Cardiac muscle cell (in vitro differentiated cells and primary cell): ENCODE data around the gene IL17RB. TPM values are rescaled to one million over a fixed set of nuclear protein-coding genes. Genes with fewer than 3 reads are reported as not detected.
A peak's percentile ranks its signal among the peaks of the same experiment; 100 is the strongest.

ENCODE experiments used
- DNase-seq, 2 donors: peaks; one replicate each; pipeline versions ENCODE4 v3.0.0 to v3.0.0-alpha.2; 2010 to 2017; ENCODE audit warnings: low read depth in 1 of 2, low spot score in 1 of 2
- H3K27ac ChIP-seq: fragments of 200-600 bp; sonication (generic); 2 replicates; pipeline ENCODE4 v1.5.1; 2016
- H3K27me3 ChIP-seq: fragments of 200-600 bp; sonication (generic); 2 replicates; pipeline ENCODE4 v1.6.0; 2016; ENCODE audit warnings: control low read depth
- H3K36me3 ChIP-seq: fragments of 200-600 bp; sonication (generic); 2 replicates; pipeline ENCODE4 v1.5.1; 2016; ENCODE audit warnings: control low read depth
- H3K4me1 ChIP-seq: fragments of 200-600 bp; sonication (generic); 2 replicates; pipeline ENCODE4 v1.8.1; 2017; ENCODE audit warnings: low read depth, mild to moderate bottlenecking, mixed run types
- H3K4me3 ChIP-seq: fragments of 200-600 bp; sonication (generic); 2 replicates; pipeline ENCODE4 v1.5.1; 2016; ENCODE audit warnings: mild to moderate bottlenecking
- H3K9me3 ChIP-seq: fragments of 200-600 bp; sonication (generic); 2 replicates; pipeline ENCODE4 v1.5.1; 2017; ENCODE audit warnings: low read depth, mild to moderate bottlenecking, control low read depth
- polyA plus RNA-seq: library from polyadenylated mRNA; unstranded; fragments of >200 nt; fragmentation: Nextera tagmentation; extraction: Ambion mirVana; gene quantifications from 2 replicates; pipeline ENCODE4 v1.2.1, GENCODE V29; 2016
- total RNA-seq: library from RNA; depleted of rRNA; stranded (reverse); fragments of >200 nt; gene quantifications from 2 replicates; pipeline ENCODE4 v1.2.3, GENCODE V29; 2016
- TF ChIP-seq, protein P1 (sequence below): IDR thresholded peaks from 2 replicates; pipeline ENCODE4 v1.5.1; 2012; ENCODE audit warnings: low read depth, mild to moderate bottlenecking, low read length

IL17RB gene
- total and polyA plus RNA-seq, 2 experiments from 2014 or later = 11.5 to 13.1 TPM

- no peaks in the 10 kb centered on the region for H3K27me3 ChIP-seq
- no peaks in the 10 kb centered on the region for H3K9me3 ChIP-seq
- H3K4me1 ChIP-seq = peaks cover 16% of the 10 kb centered on the region
- no peak overlapping the region for H3K27ac ChIP-seq
- TF ChIP-seq, protein P1, sequence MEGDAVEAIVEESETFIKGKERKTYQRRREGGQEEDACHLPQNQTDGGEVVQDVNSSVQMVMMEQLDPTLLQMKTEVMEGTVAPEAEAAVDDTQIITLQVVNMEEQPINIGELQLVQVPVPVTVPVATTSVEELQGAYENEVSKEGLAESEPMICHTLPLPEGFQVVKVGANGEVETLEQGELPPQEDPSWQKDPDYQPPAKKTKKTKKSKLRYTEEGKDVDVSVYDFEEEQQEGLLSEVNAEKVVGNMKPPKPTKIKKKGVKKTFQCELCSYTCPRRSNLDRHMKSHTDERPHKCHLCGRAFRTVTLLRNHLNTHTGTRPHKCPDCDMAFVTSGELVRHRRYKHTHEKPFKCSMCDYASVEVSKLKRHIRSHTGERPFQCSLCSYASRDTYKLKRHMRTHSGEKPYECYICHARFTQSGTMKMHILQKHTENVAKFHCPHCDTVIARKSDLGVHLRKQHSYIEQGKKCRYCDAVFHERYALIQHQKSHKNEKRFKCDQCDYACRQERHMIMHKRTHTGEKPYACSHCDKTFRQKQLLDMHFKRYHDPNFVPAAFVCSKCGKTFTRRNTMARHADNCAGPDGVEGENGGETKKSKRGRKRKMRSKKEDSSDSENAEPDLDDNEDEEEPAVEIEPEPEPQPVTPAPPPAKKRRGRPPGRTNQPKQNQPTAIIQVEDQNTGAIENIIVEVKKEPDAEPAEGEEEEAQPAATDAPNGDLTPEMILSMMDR = no peak
- DNase-seq = no peak
- H3K36me3 ChIP-seq = peaks cover 14% of the 10 kb centered on the region
- H3K4me3 ChIP-seq = no peak overlapping the region
Observed at GRCh38 chr3:53802256-53802880, 44.0 kb upstream of the IL17RB start.

- TF ChIP-seq, protein P1 = no peak
- H3K36me3 ChIP-seq = peaks cover 14% of the 10 kb centered on the region
- no peak overlapping the region for H3K4me3 ChIP-seq
- H3K27ac ChIP-seq = no peak overlapping the region
- no peak for DNase-seq
- no peaks in the 10 kb centered on the region for H3K27me3 ChIP-seq
- H3K4me1 ChIP-seq = peaks cover 22% of the 10 kb centered on the region
- H3K9me3 ChIP-seq = no peaks in the 10 kb centered on the region
Observed at GRCh38 chr3:53803124-53803815, 43.1 kb upstream of the IL17RB start.

GRCh38 chr3:53803816-53804695 is 42.3 kb upstream of the IL17RB start:
- no peak overlapping the region for H3K4me3 ChIP-seq
- H3K9me3 ChIP-seq = no peaks in the 10 kb centered on the region
- H3K27me3 ChIP-seq = no peaks in the 10 kb centered on the region
- peaks cover 22% of the 10 kb centered on the region for H3K4me1 ChIP-seq
- H3K36me3 ChIP-seq = peaks cover 19% of the 10 kb centered on the region
- DNase-seq = no peak
- H3K27ac ChIP-seq = no peak overlapping the region
- TF ChIP-seq, protein P1 = no peak

DNA sequence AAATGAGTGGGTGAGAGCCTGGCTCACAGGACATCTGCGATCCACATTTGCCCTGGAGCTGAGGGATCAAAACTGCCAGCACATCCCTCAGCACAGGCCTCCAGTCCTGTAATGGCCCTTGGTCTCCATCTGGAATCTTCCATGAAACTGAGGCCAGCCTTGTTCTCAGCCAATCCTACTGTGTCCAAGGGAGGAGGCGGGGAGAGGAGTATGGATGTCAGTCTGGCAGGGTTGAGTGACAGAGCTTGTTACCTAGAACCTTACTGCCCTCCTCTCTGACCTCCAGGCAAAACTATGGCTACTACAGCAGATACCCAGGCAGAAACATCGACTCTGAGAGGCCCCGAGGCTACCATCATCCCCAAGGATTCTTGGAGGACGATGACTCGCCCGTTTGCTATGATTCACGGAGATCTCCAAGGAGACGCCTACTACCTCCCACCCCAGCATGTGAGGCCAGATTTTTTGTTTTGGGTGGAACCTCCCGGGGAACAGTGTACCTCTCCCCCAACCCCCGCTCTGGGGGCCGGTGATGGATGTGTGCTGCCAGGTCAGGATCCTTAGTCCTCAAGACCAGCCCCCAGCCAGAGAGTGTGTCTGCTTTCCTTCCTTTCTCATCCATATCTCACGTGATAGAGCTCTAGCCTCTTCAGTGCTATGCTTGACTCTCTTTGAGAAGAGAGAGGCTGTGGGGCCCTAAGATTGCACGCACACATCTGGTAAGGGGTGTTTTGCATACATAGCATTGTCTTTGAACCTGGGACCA is 41.5 kb upstream of the IL17RB start:
- peaks cover 25% of the 10 kb centered on the region for H3K36me3 ChIP-seq
- peak in 1 of 2 donors; percentile 61 for DNase-seq
- H3K4me1 ChIP-seq = peaks cover 22% of the 10 kb centered on the region
- H3K4me3 ChIP-seq = no peak overlapping the region
- H3K27me3 ChIP-seq = no peaks in the 10 kb centered on the region
- H3K27ac ChIP-seq = no peak overlapping the region
- TF ChIP-seq, protein P1 = no peak
- no peaks in the 10 kb centered on the region for H3K9me3 ChIP-seq
